ENCODE results near the gene RUNX1. TPM values are rescaled to one million over a fixed set of nuclear protein-coding genes. Genes with fewer than 3 reads are reported as not detected.

RUNX1 gene
- total RNA-seq, 1 donor from 2014 or later = 0.51 TPM

DNA sequence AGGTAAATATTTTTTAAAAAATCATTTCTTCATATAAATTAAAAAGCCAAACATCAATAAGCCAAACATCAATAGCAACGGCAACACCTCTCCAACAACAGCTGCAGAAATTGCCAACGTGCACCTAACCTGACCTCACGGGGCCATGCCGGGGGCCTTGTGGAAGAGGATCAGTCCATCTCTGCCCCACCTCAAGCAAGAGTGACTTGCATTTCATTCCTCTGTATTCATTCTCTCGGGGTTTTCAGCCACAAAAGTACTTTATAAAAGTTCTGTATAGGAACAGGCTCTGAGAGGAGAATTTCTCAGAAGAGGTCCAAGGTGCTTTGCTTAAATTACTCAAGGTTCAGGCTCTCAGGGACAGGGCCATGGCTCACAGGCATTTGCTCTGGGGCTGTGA lies 100.9 kb downstream of the RUNX1 start:
- no peak for DNase-seq (ENCODE audit: low read depth in 2 of 2)

GRCh38 chr21:34946916-34947534 lies 102.1 kb downstream of the RUNX1 start:
- no peak for DNase-seq (ENCODE audit: low read depth in 2 of 2)

DNA sequence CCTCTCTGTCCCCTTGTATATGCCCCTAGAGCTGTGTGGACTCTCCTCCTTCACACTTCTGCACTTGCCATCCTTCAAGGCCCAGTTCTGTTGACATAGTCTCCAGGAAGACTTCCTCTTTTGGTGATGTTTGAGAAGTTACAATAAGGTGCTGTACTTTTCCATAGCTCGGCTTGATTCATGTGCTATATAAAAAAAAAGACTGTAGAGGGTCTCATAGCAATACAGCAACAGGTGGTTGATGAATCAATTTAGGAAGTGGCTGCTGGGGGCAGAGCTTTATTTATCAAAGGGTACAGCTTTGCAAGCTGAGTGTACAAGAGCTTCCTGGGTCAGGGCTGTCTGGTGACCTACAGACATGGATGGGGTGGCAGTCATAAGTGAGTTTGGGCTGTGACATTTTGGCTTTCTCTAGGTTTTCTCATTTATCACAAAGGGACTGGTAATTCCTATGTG lies 102.7 kb downstream of the RUNX1 start:
- no peak for DNase-seq (ENCODE audit: low read depth in 2 of 2)

DNA sequence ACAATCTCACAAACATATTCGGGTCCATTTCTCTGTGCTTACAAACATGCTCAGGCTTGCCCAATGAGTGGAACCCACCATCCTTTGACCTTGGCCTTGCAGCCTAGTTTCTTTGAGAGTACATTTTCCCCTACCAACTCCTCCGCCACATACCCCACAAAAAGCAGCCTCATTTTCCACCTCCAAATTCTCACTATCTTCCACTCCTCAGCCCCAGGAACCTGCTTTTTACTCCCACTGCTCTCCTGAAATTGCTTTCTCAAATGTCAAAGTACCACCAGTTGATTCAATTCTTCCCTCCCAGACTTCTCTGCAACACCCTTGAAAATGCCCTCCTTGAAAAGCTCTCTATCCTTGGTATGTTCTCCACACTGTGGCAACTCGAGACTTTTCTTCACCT lies 103.8 kb downstream of the RUNX1 start:
- DNase-seq (ENCODE audit: low read depth in 2 of 2) = no peak

- no peak for DNase-seq (ENCODE audit: low read depth in 2 of 2)
Observed at GRCh38 chr21:34944015-34944755, 104.9 kb downstream of the RUNX1 start.

DNA sequence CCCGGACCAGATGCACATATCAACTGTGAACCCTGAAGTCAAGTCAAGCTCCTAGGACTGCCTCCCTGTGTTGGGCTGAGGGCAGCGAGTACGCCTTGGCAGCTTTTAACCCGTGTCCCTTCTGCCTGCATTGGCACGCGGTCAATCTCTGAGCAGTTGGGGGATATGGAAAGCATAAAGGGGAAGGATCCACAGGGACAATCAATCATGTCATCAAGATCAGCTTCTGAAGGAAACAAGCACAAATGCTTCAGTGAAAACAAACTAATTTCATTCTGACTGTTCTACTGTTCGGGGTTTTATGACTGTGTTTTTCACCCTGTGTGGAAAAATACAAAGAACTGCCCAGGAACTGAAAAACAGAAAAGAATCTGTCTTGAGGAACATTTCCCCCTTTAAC lies 106.2 kb downstream of the RUNX1 start:
- DNase-seq (ENCODE audit: low read depth in 2 of 2) = no peak

DNA sequence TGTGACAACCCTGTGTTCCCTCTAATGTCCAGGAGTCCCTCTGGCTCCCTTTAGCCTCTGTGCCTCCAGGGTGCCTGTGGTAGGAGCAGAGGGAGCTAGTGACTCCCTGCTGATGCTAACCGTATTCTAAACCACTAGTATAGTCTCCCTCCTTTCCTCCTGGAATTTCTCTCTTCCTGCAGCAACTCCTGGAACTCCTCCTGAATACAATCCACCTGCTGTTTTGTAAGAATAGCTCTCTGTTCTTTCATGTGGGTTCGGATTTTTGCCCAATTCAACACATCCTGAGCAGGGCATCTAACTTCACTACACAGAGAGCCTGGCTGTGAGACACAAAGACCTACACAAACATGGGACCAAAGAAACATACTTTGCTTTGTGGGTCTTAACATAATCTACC lies 107.9 kb downstream of the RUNX1 start:
- no peak for DNase-seq (ENCODE audit: low read depth in 2 of 2)

DNA sequence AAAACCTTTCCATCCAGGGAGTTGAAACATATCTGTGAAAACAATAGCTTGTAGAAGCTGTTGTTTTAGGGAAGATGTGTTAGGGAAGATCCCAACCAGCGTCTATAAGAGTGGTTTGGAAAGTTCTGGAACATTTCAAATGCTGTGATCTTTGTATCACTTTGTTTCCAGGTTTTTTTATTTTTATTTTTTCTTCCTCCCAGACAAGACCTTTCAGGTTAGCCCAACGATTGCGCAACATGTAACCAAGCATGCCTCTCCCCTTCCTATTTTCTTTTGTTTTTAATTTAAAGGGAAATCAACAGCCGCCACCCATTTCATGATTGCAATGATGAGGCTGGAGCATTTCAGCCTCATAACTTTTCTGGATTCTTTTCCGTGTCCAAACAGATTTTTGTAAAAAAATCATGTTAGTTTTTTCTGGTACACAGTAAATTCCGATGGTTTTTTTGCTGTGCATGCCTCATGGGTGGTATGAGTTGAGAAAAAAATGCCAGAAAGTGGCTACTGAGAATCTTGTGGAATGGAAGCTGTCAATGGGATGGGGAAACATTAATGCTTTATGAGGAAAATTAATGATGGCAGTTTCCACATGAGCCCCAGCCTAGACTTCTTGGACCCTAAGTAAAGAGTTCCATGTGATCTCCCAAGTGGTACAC lies 109.3 kb downstream of the RUNX1 start:
- no peak for DNase-seq (ENCODE audit: low read depth in 2 of 2)

DNA sequence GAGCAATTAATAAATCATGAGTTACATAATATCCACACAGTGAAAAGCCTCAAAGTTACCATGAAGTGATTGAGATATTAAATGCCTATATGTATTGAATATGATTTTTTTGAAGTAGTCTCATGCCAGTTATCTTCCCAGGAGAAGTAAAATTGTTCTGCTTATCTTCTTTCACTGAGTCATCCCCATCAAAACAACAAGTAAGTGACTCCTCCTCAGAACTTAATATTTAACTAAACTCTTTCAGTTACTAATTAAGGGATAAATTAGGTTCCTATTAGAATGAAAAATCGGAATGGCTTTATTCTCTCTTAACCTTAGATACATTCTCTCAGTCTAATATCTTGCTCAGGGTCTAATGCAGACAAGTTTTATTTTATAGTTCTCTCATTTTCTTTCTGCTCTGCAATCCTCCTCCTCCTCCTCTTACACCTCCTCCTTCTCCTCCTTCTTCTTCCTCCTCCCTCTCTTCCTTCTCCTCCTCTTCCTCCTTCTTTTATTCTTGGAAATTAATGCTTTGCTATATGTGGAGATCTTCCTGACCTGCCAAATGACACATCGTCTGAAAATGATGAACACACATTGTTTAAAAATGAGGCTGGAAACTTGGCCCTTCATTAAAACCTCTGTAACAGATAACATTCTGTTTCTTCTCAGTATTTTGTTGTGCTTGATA lies 110.9 kb downstream of the RUNX1 start:
- DNase-seq (ENCODE audit: low read depth in 2 of 2) = no peak

- peak in 1 of 2 donors; percentile 59 for DNase-seq (ENCODE audit: low read depth in 2 of 2)
Observed at GRCh38 chr21:34936883-34937563, 112.1 kb downstream of the RUNX1 start.

DNA sequence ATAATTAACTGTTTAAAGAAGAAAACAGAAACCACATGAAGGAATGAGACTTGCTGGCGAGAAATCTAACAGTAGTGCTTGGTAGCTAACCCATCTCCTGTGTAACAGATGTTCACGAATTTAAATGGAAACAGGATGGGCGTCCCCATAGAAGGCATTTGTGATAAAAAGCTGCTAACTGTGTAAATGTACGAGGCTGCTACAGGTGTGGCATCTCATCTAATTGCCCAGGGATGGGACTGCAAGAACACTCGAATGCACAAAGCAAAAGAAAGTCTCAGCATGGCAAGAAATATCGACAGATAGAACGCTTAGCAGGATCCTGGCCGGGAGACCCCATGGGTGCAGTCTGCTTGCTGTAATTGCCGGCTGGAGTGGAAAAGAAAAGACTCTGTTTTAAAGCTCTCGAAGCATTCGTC lies 112.7 kb downstream of the RUNX1 start:
- no peak for DNase-seq (ENCODE audit: low read depth in 2 of 2)

- DNase-seq (ENCODE audit: low read depth in 2 of 2) = no peak
Observed at GRCh38 chr21:34935898-34936297, 113.2 kb downstream of the RUNX1 start.

DNA sequence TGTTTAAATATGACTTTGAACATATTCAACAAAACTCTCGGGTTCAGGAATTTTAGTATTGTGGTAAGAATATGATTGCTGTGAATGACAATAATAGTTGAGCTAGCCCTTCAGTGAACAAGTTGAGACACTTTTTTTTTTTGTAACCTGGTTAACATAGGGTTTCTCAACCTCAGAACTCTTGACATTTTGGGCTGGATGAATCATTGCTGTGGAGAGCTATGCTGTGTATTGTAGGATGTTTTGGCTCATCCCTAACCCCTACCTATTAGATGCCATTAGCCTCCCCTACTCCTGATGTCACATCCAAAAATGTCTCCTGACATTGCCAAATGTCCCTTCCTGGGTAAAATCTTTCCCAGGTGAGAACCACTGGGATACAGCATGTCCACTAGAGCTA lies 113.7 kb downstream of the RUNX1 start:
- no peak for DNase-seq (ENCODE audit: low read depth in 2 of 2)

DNA sequence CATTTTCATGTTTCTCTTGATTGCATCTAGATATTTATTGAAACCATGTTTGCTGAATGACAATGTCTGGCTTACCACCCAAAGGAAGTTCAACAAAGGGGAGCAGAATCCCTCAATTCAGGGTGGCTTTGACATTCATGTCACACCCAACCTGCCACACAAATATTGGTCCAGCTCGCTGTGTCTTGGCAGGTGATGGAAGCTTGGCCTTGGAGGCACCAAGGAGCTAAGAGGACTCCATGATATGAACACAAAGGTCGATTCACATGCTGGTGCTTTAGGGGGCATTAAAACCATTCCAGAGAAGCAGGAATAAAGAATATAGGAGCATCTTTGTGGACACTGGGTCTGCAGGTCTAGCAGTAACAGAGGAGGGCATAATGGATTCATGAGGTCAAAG lies 114.8 kb downstream of the RUNX1 start:
- no peak for DNase-seq (ENCODE audit: low read depth in 2 of 2)

DNA sequence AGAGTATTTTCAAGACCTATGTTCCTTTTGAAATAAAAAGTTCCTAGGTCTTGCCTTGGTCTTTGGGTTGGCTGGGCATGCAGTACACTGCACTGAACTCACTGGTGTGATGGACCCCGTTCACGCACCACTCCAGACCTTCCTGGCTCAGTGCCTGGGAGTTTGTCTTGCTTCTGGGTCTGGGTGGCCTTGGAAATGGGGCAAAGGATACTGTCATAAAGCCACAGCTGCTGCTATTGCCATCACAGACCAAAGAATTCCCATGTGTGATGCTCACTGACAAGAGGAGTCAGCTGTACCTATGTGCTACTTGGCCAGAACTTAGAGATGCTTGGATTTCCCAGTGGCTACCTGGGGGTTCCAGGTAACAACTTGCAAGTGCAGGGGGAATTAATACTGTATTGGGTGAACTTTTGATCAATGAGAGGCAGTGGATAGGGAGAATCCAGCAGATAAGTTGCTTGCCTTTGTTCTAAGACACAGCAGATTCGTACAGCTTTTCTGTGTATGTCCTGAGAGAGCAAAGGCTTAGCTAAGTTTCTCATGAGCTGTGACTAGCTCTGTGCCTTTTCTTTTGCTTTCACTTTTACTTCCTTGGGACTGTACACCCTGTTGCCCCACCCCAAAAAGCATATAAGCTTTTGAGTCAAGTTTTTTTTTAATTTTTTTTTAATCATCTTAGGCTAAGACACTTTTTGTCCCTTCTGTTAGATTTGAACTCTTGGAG lies 115.3 kb downstream of the RUNX1 start:
- no peak for DNase-seq (ENCODE audit: low read depth in 2 of 2)

DNA sequence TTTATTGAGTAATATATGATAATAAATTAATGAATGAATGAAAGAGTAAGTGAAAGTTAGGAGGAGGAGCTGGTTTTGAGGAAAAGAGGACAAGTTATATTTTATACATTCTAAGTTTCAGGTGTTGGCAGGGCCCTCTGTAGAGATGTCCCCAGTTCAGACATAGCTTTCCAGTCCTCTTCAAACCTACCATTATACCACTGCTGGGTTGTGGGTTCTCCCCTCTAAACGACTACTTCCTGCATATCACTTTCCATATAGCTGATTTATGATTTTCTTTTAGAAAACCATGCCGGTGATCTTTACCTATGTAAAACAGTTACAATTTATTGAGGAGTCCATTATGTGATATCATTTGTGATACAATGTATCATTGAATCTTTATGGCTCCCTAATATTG lies 116.9 kb downstream of the RUNX1 start:
- DNase-seq (ENCODE audit: low read depth in 2 of 2) = no peak

DNA sequence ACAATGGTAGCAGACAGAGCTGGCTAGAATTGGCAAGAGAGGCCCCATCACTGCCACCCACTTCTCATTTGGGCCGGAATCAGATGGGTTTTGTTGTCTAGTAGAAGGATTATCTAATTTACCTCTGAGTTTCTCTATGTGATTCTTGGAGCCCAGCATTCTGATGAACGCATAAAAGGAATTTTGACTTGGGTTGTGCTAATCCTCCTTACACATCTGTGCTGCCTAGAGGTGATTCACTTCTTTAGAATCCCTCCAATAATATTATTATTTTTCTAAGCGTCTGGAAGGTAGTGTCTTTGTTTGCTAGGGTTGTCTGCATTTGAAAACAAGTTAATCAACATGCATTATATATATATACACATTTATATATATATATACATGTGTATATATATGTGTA lies 118.1 kb downstream of the RUNX1 start:
- DNase-seq (ENCODE audit: low read depth in 2 of 2) = no peak

- DNase-seq (ENCODE audit: low read depth in 2 of 2) = no peak
Observed at GRCh38 chr21:34928637-34929036, 120.5 kb downstream of the RUNX1 start.

- no peak for DNase-seq (ENCODE audit: low read depth in 2 of 2)
Observed at GRCh38 chr21:34927992-34928391, 121.1 kb downstream of the RUNX1 start.

DNA sequence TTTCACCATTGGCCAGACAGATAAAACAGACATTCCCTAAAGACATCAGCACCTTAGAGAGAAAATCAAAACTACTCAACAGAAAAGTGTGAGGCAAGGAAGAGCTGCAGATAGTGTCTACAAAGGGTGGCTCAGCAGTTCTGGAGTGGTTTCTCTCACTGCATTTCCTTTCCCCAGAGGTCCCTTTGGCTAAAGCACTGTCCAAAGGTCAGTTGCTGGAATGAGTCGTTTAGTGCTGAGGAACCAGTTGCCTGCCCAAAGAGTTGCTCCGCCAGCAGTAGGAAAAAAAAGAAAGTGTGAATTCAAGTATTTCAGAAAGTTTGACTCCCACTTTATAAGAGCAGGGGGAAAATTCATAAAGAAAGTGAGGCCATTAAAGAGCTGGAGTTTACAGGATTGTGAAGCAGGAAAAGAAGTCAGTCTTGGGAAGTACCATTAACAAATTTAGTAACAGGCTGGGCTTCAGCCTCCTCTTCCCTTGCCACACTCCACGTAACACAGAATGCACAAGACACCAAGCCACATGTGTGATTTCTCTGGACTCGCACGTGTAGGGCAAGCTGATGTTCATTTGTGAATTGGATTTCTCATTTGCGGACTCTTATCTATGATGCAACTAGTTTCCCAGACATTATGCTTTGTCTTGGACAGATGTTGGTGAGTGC lies 122.2 kb downstream of the RUNX1 start:
- DNase-seq (ENCODE audit: low read depth in 2 of 2) = no peak

Measured in dermis microvascular lymphatic vessel endothelial cell (primary cell).